ENCODE data around the gene FHOD1. TPM values are rescaled to one million over a fixed set of nuclear protein-coding genes. Genes with fewer than 3 reads are reported as not detected.

Gene FHOD1
- total and polyA plus RNA-seq, 2 of the 13 experiments (the other 11 are each of a cell fraction or from before 2014, with no cell fraction given) = 20.0 to 20.8 TPM

DNA sequence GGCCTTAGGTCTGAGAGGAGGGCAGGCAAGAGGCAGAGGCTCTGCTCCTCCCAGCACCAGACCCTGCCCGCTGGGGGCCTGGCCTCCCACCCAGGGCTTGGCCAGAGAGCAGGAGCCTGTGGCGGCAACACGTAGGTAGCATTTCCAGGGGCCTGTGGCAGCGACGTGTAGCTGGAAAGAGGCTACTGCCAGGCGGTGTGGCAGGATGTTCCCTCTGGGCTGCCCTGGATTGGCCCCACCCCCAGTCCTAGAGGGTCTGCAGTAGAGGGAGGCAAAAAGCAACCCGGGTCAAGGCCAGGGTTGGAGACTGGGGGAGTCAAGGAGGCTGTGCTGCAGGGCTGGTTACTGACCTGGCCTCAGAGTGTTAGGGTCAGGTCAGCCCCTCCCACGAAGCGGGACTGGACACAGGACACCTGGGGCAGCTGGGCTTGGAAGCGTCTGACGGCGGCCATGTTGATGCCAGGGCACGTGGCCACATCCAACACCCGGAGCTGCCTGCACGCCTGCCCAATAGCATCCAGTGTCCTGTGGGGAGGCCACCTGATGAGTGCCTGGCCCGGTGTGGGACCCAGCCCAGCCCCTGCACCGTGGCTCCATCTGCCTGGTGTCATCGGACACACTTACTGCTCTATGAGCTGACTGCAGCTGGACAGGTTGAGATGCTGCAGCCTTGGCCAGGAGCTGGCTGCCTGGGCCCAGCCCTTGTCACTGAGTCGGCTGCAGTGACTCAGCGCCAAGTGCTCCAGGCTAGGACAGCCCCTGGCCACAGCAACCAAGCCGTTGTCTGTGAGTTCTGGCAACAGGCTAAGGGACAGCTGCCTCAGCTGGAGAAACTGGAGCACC, 39.8 kb downstream of the FHOD1 start (continued):
- TF ChIP-seq, protein P1, sequence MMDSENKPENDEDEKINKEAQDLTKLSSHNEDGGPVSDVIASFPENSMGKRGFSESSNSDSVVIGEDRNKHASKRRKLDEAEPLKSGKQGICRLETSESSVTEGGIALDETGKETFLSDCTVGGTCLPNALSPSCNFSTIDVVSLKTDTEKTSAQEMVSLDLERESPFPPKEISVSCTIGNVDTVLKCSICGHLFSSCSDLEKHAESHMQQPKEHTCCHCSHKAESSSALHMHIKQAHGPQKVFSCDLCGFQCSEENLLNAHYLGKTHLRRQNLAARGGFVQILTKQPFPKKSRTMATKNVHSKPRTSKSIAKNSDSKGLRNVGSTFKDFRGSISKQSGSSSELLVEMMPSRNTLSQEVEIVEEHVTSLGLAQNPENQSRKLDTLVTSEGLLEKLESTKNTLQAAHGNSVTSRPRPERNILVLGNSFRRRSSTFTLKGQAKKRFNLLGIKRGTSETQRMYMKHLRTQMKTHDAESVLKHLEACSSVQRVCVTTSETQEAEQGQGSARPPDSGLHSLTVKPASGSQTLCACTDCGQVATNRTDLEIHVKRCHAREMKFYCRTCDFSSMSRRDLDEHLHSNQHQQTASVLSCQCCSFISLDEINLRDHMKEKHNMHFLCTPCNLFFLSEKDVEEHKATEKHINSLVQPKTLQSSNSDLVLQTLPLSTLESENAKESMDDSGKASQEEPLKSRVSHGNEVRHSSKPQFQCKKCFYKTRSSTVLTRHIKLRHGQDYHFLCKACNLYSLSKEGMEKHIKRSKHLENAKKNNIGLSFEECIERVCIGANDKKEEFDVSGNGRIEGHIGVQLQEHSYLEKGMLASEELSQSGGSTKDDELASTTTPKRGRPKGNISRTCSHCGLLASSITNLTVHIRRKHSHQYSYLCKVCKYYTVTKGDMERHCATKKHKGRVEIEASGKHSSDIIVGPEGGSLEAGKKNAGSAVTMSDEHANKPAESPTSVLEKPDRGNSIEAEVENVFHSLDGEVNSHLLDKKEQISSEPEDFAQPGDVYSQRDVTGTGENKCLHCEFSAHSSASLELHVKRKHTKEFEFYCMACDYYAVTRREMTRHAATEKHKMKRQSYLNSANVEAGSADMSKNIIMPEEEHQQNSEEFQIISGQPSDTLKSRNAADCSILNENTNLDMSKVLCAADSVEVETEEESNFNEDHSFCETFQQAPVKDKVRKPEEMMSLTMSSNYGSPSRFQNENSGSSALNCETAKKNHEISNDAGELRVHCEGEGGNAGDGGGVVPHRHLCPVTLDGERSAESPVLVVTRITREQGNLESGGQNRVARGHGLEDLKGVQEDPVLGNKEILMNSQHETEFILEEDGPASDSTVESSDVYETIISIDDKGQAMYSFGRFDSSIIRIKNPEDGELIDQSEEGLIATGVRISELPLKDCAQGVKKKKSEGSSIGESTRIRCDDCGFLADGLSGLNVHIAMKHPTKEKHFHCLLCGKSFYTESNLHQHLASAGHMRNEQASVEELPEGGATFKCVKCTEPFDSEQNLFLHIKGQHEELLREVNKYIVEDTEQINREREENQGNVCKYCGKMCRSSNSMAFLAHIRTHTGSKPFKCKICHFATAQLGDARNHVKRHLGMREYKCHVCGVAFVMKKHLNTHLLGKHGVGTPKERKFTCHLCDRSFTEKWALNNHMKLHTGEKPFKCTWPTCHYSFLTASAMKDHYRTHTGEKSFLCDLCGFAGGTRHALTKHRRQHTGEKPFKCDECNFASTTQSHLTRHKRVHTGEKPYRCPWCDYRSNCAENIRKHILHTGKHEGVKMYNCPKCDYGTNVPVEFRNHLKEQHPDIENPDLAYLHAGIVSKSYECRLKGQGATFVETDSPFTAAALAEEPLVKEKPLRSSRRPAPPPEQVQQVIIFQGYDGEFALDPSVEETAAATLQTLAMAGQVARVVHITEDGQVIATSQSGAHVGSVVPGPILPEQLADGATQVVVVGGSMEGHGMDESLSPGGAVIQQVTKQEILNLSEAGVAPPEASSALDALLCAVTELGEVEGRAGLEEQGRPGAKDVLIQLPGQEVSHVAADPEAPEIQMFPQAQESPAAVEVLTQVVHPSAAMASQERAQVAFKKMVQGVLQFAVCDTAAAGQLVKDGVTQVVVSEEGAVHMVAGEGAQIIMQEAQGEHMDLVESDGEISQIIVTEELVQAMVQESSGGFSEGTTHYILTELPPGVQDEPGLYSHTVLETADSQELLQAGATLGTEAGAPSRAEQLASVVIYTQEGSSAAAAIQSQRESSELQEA (CRISPR knock-in tag; IDR thresholded peaks at IDR 0.05; ENCODE audit: not compliant biosample characterization) = peak; percentile 81
- 0 out of 2 replicates have a peak, but pooled peaks have one; percentile 35 for TF ChIP-seq ZFP90 (CRISPR knock-in tag; IDR thresholded peaks at IDR 0.05; ENCODE audit: borderline replicate concordance)
- no peak for TF ChIP-seq MAZ (IDR thresholded peaks at IDR 0.05; ENCODE audit: borderline replicate concordance, low read depth, low read length)
- TF ChIP-seq MAZ (CRISPR knock-in tag; IDR thresholded peaks at IDR 0.05; ENCODE audit: low read depth) = peak; percentile 72; the same call in 1 of the 2 replicates
- TF ChIP-seq SSRP1 (CRISPR knock-in tag; IDR thresholded peaks at IDR 0.05) = 0 out of 2 replicates have a peak, but pooled peaks have one; percentile 6
- peak; percentile 81 for TF ChIP-seq AGO1 (IDR thresholded peaks at IDR 0.05; ENCODE audit: low read depth, low read length, poor library complexity, severe bottlenecking)
- TF ChIP-seq, protein P2, sequence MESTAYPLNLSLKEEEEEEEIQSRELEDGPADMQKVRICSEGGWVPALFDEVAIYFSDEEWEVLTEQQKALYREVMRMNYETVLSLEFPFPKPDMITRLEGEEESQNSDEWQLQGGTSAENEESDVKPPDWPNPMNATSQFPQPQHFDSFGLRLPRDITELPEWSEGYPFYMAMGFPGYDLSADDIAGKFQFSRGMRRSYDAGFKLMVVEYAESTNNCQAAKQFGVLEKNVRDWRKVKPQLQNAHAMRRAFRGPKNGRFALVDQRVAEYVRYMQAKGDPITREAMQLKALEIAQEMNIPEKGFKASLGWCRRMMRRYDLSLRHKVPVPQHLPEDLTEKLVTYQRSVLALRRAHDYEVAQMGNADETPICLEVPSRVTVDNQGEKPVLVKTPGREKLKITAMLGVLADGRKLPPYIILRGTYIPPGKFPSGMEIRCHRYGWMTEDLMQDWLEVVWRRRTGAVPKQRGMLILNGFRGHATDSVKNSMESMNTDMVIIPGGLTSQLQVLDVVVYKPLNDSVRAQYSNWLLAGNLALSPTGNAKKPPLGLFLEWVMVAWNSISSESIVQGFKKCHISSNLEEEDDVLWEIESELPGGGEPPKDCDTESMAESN (CRISPR knock-in tag; conservative IDR thresholded peaks at IDR 0.05) = peak; percentile 48; the same call in 1 of the 2 replicates
- TF ChIP-seq MYC (CRISPR knock-in tag; IDR thresholded peaks at IDR 0.05; ENCODE audit: borderline replicate concordance) = peak; percentile 1; the same call in 1 of the 2 replicates
- TF ChIP-seq, protein P3, sequence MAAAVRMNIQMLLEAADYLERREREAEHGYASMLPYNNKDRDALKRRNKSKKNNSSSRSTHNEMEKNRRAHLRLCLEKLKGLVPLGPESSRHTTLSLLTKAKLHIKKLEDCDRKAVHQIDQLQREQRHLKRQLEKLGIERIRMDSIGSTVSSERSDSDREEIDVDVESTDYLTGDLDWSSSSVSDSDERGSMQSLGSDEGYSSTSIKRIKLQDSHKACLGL (CRISPR knock-in tag; IDR thresholded peaks at IDR 0.05) = peak; percentile 19; the same call in 1 of the 2 replicates
- TF ChIP-seq, protein P4, sequence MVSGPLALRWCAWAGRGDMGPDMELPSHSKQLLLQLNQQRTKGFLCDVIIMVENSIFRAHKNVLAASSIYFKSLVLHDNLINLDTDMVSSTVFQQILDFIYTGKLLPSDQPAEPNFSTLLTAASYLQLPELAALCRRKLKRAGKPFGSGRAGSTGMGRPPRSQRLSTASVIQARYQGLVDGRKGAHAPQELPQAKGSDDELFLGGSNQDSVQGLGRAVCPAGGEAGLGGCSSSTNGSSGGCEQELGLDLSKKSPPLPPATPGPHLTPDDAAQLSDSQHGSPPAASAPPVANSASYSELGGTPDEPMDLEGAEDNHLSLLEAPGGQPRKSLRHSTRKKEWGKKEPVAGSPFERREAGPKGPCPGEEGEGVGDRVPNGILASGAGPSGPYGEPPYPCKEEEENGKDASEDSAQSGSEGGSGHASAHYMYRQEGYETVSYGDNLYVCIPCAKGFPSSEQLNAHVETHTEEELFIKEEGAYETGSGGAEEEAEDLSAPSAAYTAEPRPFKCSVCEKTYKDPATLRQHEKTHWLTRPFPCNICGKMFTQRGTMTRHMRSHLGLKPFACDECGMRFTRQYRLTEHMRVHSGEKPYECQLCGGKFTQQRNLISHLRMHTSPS (CRISPR knock-in tag; IDR thresholded peaks at IDR 0.05; ENCODE audit: low read depth) = 0 out of 2 replicates have a peak, but pooled peaks have one; percentile 37
- TF ChIP-seq ZIK1 (CRISPR knock-in tag; IDR thresholded peaks at IDR 0.05; ENCODE audit: borderline replicate concordance, low read depth) = 0 out of 2 replicates have a peak, but pooled peaks have one; percentile 17
- 0 out of 2 replicates have a peak, but pooled peaks have one; percentile 55 for TF ChIP-seq ZMYM3 (CRISPR knock-in tag; IDR thresholded peaks at IDR 0.05)
- peak; percentile 63 for TF ChIP-seq ZNF121 (CRISPR knock-in tag; IDR thresholded peaks at IDR 0.05)
